22Rv1 (cell line): ENCODE results near the gene MARF1.

Experiments used
- CTCF ChIP-seq: fragments of 450-650 bp; IDR thresholded peaks from 2 replicates; pipeline ENCODE4 v1.5.1; 2017; ENCODE audit warnings: mild to moderate bottlenecking
- ZFX ChIP-seq: fragments of 450-650 bp; IDR thresholded peaks from 2 replicates; pipeline ENCODE4 v1.6.1; 2017; ENCODE audit warnings: antibody characterized with exemption, borderline replicate concordance

- TF ChIP-seq CTCF (no peak), ZFX (no peak)
Observed at GRCh38 chr16:15574614-15574948, 68.4 kb downstream of the MARF1 start.
